SK-N-SH (cell line): ENCODE results near the gene NR2F1-AS1. TPM values are rescaled to one million over a fixed set of nuclear protein-coding genes. Genes with fewer than 3 reads are reported as not detected.

Source experiments
- CTCF ChIA-PET: fragments of 300-600, 350-600 bp; formaldehyde crosslinking; extraction: SDS; loops from one replicate; lab custom pipeline; 2021; lab: Yijun Ruan, JAX
- POLR2A ChIA-PET: fragments of 350-600 bp; sonication (Branson Sonifier 250); formaldehyde crosslinking; extraction: SDS; loops from one replicate; lab custom pipeline; 2020; ENCODE audit warnings: antibody characterized with exemption, inconsistent platforms; lab: Yijun Ruan, JAX
- DNase-seq: peaks from one replicate; pipeline ENCODE4 v3.0.0; 2012
- H2AFZ ChIP-seq: fragments of 200-600 bp; sonication (generic); 2 replicates; pipeline ENCODE4 v1.8.1; 2016; ENCODE audit warnings: antibody characterized with exemption, mild to moderate bottlenecking, low read depth
- H3F3A ChIP-seq: fragments of 200-600 bp; sonication (generic); replicated peaks from 2 replicates; pipeline ENCODE3; 2016; ENCODE audit warnings: antibody characterized with exemption, mild to moderate bottlenecking; ENCODE audit not compliant: insufficient read depth
- H3K27ac ChIP-seq, 2 experiments: fragments of 200-500 bp in 1 of 2; fragments of 200-600 bp in 1 of 2; sonication (Bioruptor generic) in 1 of 2; sonication (generic), shearing (Covaris generic) in 1 of 2; 2 replicates each; pipeline versions ENCODE4 v1.5.1 to v1.6.1; 2014 to 2016; ENCODE audit warnings: low read depth in 2 of 2, inconsistent platforms in 1 of 2, low read length in 1 of 2, mild to moderate bottlenecking in 1 of 2, mixed read lengths in 1 of 2
- H3K27me3 ChIP-seq: fragments of 200-600 bp; sonication (generic), shearing (Covaris generic); 2 replicates; pipeline ENCODE4 v1.6.1; 2016; ENCODE audit warnings: mixed run types; ENCODE audit not compliant: insufficient read depth
- H3K36me3 ChIP-seq, 2 experiments: fragments of 200-500 bp in 1 of 2; fragments of 200-600 bp in 1 of 2; sonication (Bioruptor generic) in 1 of 2; sonication (generic) in 1 of 2; replicated peaks in 1 of 2; 2 replicates each; pipeline versions ENCODE3 to v1.5.1; 2014 to 2016; ENCODE audit warnings: low read length in 1 of 2, mild to moderate bottlenecking in 1 of 2; ENCODE audit not compliant: insufficient read depth in 2 of 2, control insufficient read depth in 1 of 2
- H3K4me1 ChIP-seq, 2 experiments: fragments of 200-500 bp in 1 of 2; fragments of 200-600 bp in 1 of 2; sonication (Bioruptor generic) in 1 of 2; sonication (generic), shearing (Covaris generic) in 1 of 2; 2 replicates each; pipeline versions ENCODE4 v1.5.1 to v1.6.1; 2014 to 2016; ENCODE audit warnings: low read depth in 1 of 2, low read length in 1 of 2, mixed run types in 1 of 2; ENCODE audit not compliant: insufficient read depth in 2 of 2, control insufficient read depth in 1 of 2
- H3K4me2 ChIP-seq: fragments of 200-600 bp; sonication (generic), shearing (Covaris generic); 2 replicates; pipeline ENCODE4 v1.6.1; 2017; ENCODE audit warnings: mixed run types
- H3K4me3 ChIP-seq, 2 experiments: fragments of 200-500 bp in 1 of 2; fragments of 200-600 bp in 1 of 2; sonication (Bioruptor generic) in 1 of 2; sonication (generic), shearing (Covaris generic) in 1 of 2; 2 replicates each; pipeline versions ENCODE4 v1.5.1 to v1.8.1; 2014 to 2016; ENCODE audit warnings: low read depth in 2 of 2, inconsistent platforms in 1 of 2, low read length in 1 of 2, mild to moderate bottlenecking in 1 of 2, mixed read lengths in 1 of 2, moderate library complexity in 1 of 2
- H3K79me2 ChIP-seq: fragments of 200-600 bp; sonication (generic); 2 replicates; pipeline ENCODE4 v1.8.1; 2017; ENCODE audit warnings: mild to moderate bottlenecking; ENCODE audit not compliant: insufficient read depth
- H3K9ac ChIP-seq: fragments of 200-600 bp; sonication (generic); 2 replicates; pipeline ENCODE4 v1.6.1; 2017; ENCODE audit warnings: mixed run types
- H3K9me2 ChIP-seq: fragments of 200-600 bp; sonication (generic); 2 replicates; pipeline ENCODE4 v1.6.1; 2017; ENCODE audit warnings: mixed run types
- H3K9me3 ChIP-seq: fragments of 200-600 bp; sonication (generic); 2 replicates; pipeline ENCODE4 v1.6.1; 2017; ENCODE audit warnings: mixed run types, mild to moderate bottlenecking, moderate library complexity
- H4K20me1 ChIP-seq: fragments of 200-600 bp; sonication (generic); 2 replicates; pipeline ENCODE4 v1.6.1; 2017; ENCODE audit warnings: mild to moderate bottlenecking, mixed run types; ENCODE audit not compliant: insufficient read depth
- CTCF ChIP-seq: fragments of 200-600 bp; sonication (generic); IDR thresholded peaks from 2 replicates; pipeline ENCODE4 v1.6.1; 2017; ENCODE audit warnings: antibody characterized with exemption, mild to moderate bottlenecking, moderate library complexity
- ELF1 ChIP-seq: IDR thresholded peaks from 2 replicates; pipeline ENCODE4 v1.4.0; 2012
- EP300 ChIP-seq, 2 experiments: IDR thresholded peaks; 2 replicates each; pipeline versions ENCODE4 v1.4.0 to v1.6.1; 2012; ENCODE audit warnings: borderline replicate concordance in 1 of 2, low read depth in 1 of 2, low read length in 1 of 2
- EZH2phosphoT487 ChIP-seq: fragments of 200-600 bp; sonication (generic); IDR thresholded peaks from 2 replicates; pipeline ENCODE4 v1.6.1; 2017; ENCODE audit warnings: low read depth, mixed run types, mild to moderate bottlenecking, antibody characterized with exemption, moderate library complexity, borderline replicate concordance
- FOSL2 ChIP-seq: IDR thresholded peaks from 2 replicates; pipeline ENCODE4 v1.4.0; 2012; ENCODE audit warnings: low read depth, mild to moderate bottlenecking, moderate library complexity, borderline replicate concordance
- FOXJ3 ChIP-seq: sonication (generic); formaldehyde crosslinking; IDR thresholded peaks from 2 replicates; pipeline ENCODE4 v1.5.1; 2020; ENCODE audit warnings: mild to moderate bottlenecking, missing genetic modification reagents
- FOXM1 ChIP-seq: IDR thresholded peaks from 2 replicates; pipeline ENCODE4 v1.4.0; 2012; ENCODE audit warnings: low read depth, mild to moderate bottlenecking
- GATA2 ChIP-seq: sonication (generic); formaldehyde crosslinking; IDR thresholded peaks from 2 replicates; pipeline ENCODE4 v1.5.0; 2020; ENCODE audit warnings: mild to moderate bottlenecking, missing genetic modification reagents
- JUND ChIP-seq: IDR thresholded peaks from 2 replicates; pipeline ENCODE4 v1.4.0; 2012
- MAX ChIP-seq: IDR thresholded peaks from 2 replicates; pipeline ENCODE4 v1.4.0; 2012; ENCODE audit warnings: low read depth
- MEF2A ChIP-seq: IDR thresholded peaks from 2 replicates; pipeline ENCODE4 v1.4.0; 2012; ENCODE audit warnings: low read depth, borderline replicate concordance
- MXI1 ChIP-seq: IDR thresholded peaks from 2 replicates; pipeline ENCODE4 v1.6.1; 2012; ENCODE audit warnings: mild to moderate bottlenecking, low read depth, low read length, improper control_type of control experiment
- NFIC ChIP-seq: IDR thresholded peaks from 2 replicates; pipeline ENCODE4 v1.4.0; 2012; ENCODE audit warnings: borderline replicate concordance
- NRF1 ChIP-seq: IDR thresholded peaks from 2 replicates; pipeline ENCODE4 v1.6.1; 2012; ENCODE audit warnings: low read depth, mild to moderate bottlenecking, low read length
- POLR2AphosphoS5 ChIP-seq: IDR thresholded peaks from 2 replicates; pipeline ENCODE4 v1.6.1; 2012; ENCODE audit warnings: low read depth, low read length
- RAD21 ChIP-seq: IDR thresholded peaks from 2 replicates; pipeline ENCODE4 v1.6.1; 2012; ENCODE audit warnings: mild to moderate bottlenecking, low read length
- RCOR1 ChIP-seq: fragments of 150-350 bp; IDR thresholded peaks from 2 replicates; pipeline ENCODE4 v1.6.1; 2017; ENCODE audit warnings: antibody characterized with exemption, low read length
- RFX5 ChIP-seq: IDR thresholded peaks from 2 replicates; pipeline ENCODE4 v1.6.1; 2012; ENCODE audit warnings: mild to moderate bottlenecking, improper control_type of control experiment, low read length
- RXRA ChIP-seq: IDR thresholded peaks from 2 replicates; pipeline ENCODE4 v1.4.0; 2012; ENCODE audit warnings: low read depth, mild to moderate bottlenecking, borderline replicate concordance
- SMC3 ChIP-seq: IDR thresholded peaks from 2 replicates; pipeline ENCODE4 v1.6.1; 2012; ENCODE audit warnings: low read depth, low read length, improper control_type of control experiment
- TCF12 ChIP-seq: IDR thresholded peaks from 2 replicates; pipeline ENCODE4 v1.4.0; 2012
- TEAD4 ChIP-seq: IDR thresholded peaks from 2 replicates; pipeline ENCODE4 v1.4.0; 2012; ENCODE audit warnings: mild to moderate bottlenecking, borderline replicate concordance; ENCODE audit not compliant: insufficient read depth
- USF2 ChIP-seq: fragments of 150-350 bp; IDR thresholded peaks from 2 replicates; pipeline ENCODE4 v1.6.1; 2017; ENCODE audit warnings: antibody characterized with exemption, low read length, low read depth, borderline replicate concordance
- YY1 ChIP-seq: IDR thresholded peaks from 2 replicates; pipeline ENCODE4 v1.4.0; 2012; ENCODE audit warnings: low read depth, mild to moderate bottlenecking
- WGBS: methylation state at CpG from one replicate; pipeline ENCODE4 v1.1.6; 2017; ENCODE audit warnings: low lambda C conversion rate; 5-methylcytosine and 5-hydroxymethylcytosine counted together
- polyA plus RNA-seq, 3 experiments: library from polyadenylated mRNA; depleted of rRNA; stranded (reverse); fragments of >200 nt; gene quantifications; 2 replicates each; pipeline ENCODE4 v1.2.3, GENCODE V29; 2012
- TF ChIP-seq, protein P1 (sequence below): IDR thresholded peaks from 2 replicates; pipeline ENCODE4; 2012

Gene NR2F1-AS1
- polyA plus RNA-seq, 1 of the 3 experiments (the other 2 are of a cell fraction): 7.4 TPM

- H3K27me3 ChIP-seq: no peaks in the 10 kb centered on the region
- no peak for DNase-seq
- 58% methylated on average over 3 of the region's 3 CpGs for WGBS
- H3K36me3 ChIP-seq: peaks cover 0 to 10% of the 10 kb centered on the region in 2 experiments
- H3K27ac ChIP-seq: peak overlapping the region in 1 of 2 experiments; percentile 94; a peak in 2 of 4 replicates
- H3F3A ChIP-seq: peaks cover 22% of the 10 kb centered on the region
- no peak overlapping the region for H3K4me2 ChIP-seq
- H2AFZ ChIP-seq: no peak overlapping the region
- TF ChIP-seq, protein P1, sequence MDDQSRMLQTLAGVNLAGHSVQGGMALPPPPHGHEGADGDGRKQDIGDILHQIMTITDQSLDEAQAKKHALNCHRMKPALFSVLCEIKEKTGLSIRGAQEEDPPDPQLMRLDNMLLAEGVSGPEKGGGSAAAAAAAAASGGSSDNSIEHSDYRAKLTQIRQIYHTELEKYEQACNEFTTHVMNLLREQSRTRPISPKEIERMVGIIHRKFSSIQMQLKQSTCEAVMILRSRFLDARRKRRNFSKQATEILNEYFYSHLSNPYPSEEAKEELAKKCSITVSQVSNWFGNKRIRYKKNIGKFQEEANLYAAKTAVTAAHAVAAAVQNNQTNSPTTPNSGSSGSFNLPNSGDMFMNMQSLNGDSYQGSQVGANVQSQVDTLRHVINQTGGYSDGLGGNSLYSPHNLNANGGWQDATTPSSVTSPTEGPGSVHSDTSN: peak; percentile 39
- no peak for TF ChIP-seq RAD21
- peak; percentile 28; the same call in 1 of the 2 replicates for TF ChIP-seq JUND
- no peak for TF ChIP-seq NRF1
- no peak for TF ChIP-seq YY1
- no peak for TF ChIP-seq MEF2A
- TF ChIP-seq FOSL2: peak; percentile 48
- TF ChIP-seq GATA2 (CRISPR knock-in tag): no peak
- no peak for TF ChIP-seq MAX
- TF ChIP-seq EP300 (IDR thresholded peaks at IDR 0.05; ENCODE audit: borderline replicate concordance in 1 of 2, low read depth in 1 of 2, low read length in 1 of 2): peak in 1 of 2 experiments; percentile 15; a peak in 1 of 4 replicates
- TF ChIP-seq RCOR1: no peak
- no peak for TF ChIP-seq CTCF
- TF ChIP-seq FOXJ3 (CRISPR knock-in tag): no peak
- TF ChIP-seq FOXM1: no peak
- TF ChIP-seq TEAD4: 0 out of 2 replicates have a peak, but pooled peaks have one; percentile 32
- TF ChIP-seq TCF12: peak; percentile 56
- TF ChIP-seq RXRA: no peak
- TF ChIP-seq MXI1: no peak
- TF ChIP-seq POLR2AphosphoS5: no peak
- TF ChIP-seq SMC3: no peak
- TF ChIP-seq RFX5: no peak
- peak; percentile 17; the same call in 1 of the 2 replicates for TF ChIP-seq NFIC
- no peak for TF ChIP-seq EZH2phosphoT487
- no peak for TF ChIP-seq ELF1
- no peak for TF ChIP-seq USF2
- no peaks in the 10 kb centered on the region for H3K9me3 ChIP-seq
- no peaks in the 10 kb centered on the region for H4K20me1 ChIP-seq
- POLR2A ChIA-PET: no interaction called here
- H3K4me3 ChIP-seq: no peak overlapping the region
- H3K9ac ChIP-seq: peak overlapping the region; percentile 30; the same call in 1 of the 2 replicates
- no peaks in the 10 kb centered on the region; a peak in 1 of 4 replicates for H3K4me1 ChIP-seq
- no peaks in the 10 kb centered on the region for H3K79me2 ChIP-seq
- no peaks in the 10 kb centered on the region for H3K9me2 ChIP-seq
- CTCF ChIA-PET: no interaction called here
Measured at GRCh38 chr5:93512799-93513198, 68.2 kb downstream of the NR2F1-AS1 start.
